ENCODE results near the gene GTF2IRD1.
"Not testable (repeated sequence)": the region's sequence is repeated elsewhere in the genome, so short reads cannot be mapped to it uniquely, and the experiment has no call there.

GTF2IRD1 gene

DNA sequence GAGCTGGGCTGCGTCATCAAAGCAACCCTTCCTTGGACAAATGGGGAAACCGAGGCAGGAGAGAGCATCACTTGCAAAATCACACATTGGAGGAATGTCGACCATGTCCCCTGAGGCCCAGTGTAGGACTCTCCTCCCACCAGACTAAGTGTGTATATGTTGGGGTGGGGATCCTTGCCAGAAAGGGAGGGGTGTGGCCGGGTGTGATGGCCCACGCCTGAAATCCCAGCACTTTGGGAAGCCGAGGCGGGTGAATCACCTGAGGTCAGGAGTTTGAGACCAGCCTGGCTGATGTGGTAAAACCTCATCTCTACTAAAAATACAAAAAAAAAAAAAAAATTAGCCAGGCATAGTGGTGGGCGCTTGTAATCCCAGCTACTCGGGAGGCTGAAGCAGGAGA is 23.3 kb upstream of the GTF2IRD1 start:
- DNase-seq: not testable (repeated sequence)

DNA sequence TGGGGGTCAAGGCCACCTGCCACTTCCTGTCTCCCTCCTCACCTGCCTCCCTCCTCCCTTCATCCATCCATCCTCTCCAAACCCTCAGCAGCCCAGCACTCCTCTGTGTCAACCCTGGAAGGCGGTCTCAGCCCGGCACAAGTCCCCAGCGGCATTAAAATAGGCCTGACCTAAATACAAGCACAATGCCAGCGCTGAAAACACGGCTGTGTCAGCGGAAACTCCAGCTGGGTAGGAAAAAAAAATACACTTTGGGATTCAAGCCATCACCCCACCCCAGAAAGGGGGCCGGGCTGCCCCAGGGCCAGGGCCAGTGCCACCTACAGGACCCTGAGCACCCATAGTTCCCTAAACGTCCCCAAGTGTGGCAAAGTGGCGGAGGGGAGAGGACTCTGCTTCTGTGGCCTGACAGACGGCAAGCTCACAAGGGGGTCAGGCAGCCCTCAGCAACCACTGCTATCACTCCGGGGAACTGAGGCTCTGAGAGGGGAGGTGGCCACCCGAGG is 22.7 kb upstream of the GTF2IRD1 start:
- no peak for DNase-seq

DNA sequence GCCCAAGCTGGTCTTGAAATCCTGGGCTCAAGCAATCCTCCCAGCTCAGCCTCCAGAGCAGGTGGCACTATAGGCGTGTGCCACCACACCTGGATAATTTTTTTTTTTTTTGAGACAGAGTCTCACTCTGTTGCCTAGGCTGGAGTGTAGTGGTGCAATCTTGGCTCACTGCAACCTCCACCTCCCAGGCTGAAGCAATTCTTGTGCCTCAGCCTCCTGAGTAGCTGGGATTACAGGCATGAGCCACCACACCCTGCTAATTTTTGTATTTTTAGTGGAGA is 16.5 kb upstream of the GTF2IRD1 start:
- not testable (repeated sequence) for DNase-seq

GRCh38 chr7:74438327-74438726 is 15.4 kb upstream of the GTF2IRD1 start:
- no peak for DNase-seq

GRCh38 chr7:74439541-74439940 is 14.2 kb upstream of the GTF2IRD1 start:
- DNase-seq: no peak

DNA sequence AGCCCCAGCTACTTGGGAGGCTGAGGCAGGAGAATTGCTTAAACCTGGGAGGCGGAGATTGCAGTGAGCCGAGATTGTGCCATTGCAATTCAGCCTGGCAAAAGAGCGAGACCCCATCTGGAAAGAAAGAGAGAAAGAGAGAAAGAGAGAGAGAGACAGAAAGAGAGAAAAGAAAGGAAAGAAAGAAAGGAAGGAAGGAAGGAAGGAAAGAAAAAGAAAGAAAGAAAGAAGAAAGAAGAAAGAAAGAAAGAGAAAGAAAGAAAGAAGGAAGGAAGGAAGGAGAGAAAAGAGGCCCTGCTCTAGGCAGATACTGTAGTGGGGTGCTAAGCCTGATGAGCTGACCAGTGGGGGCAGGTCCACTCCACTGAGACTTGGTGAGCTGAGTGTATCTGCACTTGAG is 13.6 kb upstream of the GTF2IRD1 start:
- DNase-seq: not testable (repeated sequence)

- no peak for DNase-seq
These were observed 11.9 kb upstream of the GTF2IRD1 start for GRCh38 chr7:74441801-74442200.

DNA sequence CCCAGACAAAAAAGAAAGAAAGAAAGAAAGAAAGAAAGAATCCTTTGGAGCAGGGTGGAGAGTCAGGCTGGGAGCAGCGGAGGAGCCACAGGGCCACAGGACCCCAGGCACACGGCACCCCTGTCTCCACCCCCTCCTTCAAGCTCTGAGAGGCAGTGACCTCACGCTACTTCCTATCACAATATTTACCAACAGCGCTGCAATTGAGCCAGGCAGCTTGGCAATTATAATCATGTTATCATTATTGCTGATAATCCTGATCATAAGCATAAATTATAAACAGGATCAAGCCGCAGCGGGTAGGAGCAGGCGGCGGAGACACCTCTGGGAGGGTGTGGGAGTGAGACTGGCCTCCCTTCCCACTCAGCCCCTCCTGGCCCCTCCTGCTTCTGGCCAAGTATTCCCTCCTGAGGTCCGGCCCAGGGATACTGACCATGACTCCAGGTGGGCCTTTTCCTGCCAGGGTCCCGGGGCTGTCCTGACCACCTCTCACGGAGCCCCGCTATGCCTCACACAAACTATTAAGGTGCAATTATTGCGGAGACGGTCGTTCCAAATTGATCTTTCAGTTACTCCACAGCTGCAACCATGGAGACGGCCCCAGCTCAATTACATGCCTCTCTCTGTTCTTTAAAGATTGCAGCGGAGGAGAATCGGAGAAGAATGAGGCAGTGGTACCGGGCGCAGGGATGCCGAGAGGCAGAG is 10.0 kb upstream of the GTF2IRD1 start:
- no peak for DNase-seq

DNA sequence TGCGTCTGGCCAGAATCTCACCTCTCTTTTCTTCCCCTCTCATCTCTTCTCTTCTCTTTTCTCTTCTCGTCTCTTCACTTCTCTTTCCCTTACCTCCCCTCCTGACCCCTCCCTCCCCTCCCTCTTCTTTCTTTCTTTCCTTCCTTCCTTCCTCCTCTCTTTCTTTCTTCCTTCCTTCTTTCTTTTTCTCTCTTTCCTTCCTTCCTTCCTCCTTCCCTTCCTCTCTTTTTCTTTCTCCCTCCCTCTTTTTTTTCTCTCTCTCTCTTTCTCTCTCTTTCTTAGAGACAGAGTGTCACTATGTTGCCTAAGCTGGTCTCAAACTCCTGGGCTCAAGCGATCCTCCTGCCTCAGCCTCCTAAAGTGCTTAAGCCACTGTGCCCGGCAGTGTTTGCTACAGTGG is 4.6 kb upstream of the GTF2IRD1 start:
- DNase-seq: no peak

DNA sequence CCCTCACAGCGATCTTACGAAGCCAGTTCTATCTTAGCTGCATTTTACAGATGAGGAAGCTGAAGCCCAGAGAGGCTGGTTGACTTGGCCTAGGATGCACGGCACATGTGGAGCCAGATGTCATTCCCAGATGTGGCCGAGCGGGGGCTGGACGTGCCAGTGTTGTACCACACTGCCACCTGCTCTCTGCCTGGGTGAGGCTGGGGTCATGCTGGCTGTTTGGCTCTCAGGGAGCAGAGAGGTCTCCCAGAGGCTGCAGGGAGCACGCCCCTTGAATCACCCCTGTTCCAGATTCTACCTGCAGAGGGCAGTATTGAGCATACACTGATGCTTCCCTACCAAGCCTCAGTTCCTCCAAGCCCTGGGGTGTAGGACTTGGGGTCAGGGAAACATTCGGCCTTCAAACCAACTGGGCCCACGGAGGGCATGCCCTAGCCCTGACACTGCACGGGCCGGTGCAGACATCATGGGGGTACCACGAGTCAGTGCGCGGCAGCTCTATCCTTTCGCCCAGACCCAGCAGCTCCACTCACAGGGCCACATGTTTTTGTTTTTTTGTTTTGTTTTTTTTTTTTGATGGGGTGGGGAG is 3.8 kb upstream of the GTF2IRD1 start:
- peak; percentile 88 for DNase-seq

- peak; percentile 31 for DNase-seq
These were observed 871 bp upstream of the GTF2IRD1 start for GRCh38 chr7:74452748-74453321.

GRCh38 chr7:74454021-74454924 is 567 bp downstream of the GTF2IRD1 start:
- DNase-seq: no peak

DNA sequence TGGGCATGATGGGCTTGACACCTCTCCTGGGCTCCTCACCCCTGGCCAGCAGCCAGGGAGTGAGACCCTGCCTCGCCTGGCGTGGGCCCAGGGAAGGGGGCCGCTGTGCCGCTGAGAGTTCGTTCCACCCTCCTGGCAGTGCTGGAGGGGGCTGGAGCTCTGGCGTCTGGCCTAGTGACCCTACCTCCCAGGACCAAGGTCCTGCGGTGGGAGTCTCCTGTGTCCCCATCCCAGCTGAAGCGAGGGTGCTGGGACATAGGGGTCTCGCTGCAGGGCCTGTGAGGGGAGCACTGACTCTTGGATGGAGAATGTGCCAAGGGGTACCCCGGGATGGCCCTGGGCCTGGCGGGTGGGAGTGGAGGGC is 1.2 kb downstream of the GTF2IRD1 start:
- DNase-seq: no peak

DNA sequence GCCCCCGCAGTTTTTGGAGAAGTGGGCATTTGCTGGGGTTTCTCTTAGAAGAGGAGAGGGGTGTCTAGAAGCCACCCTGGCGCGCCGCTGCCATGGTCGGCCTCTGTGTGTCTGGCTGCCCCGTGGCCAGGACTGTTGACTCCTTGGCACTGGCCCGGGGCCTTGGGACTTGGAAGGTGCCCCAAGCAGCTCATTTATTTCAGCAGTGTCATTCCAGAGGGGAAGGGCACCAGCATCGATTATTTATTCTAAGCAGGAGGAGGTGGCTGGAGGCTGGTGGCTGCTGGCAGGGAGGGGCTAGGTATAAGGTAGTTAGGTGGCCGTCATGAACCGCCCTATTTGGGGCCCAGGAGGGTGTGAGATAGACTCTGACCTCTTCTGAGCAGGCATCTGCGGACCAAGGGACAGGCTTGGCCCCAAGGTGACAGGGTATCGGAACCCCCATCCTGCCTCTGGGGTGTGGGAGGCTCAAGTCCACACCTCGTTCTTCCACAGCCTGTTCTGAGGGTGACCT is 1.6 kb downstream of the GTF2IRD1 start:
- DNase-seq: no peak

GRCh38 chr7:74455928-74456327 is 2.2 kb downstream of the GTF2IRD1 start:
- DNase-seq: no peak

DNA sequence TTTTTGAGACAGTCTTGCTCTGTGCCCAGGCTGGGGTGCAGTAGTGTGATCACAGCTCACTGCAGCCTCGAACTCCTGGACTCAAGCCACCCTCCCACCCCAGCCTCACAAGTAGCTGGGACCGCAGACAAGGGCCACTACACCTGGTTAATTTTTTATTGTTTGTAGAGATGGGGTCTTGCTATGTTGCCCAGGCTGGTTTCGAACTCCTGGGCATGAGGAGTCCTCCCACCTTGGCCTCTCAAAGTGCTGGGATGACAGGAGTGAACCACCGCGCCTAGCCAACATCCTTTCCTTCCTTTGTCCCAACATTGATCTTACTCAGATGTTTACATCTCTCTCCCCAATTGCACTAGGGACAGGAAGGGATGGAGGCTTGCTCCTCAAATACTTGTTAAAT is 3.3 kb downstream of the GTF2IRD1 start:
- no peak for DNase-seq

DNA sequence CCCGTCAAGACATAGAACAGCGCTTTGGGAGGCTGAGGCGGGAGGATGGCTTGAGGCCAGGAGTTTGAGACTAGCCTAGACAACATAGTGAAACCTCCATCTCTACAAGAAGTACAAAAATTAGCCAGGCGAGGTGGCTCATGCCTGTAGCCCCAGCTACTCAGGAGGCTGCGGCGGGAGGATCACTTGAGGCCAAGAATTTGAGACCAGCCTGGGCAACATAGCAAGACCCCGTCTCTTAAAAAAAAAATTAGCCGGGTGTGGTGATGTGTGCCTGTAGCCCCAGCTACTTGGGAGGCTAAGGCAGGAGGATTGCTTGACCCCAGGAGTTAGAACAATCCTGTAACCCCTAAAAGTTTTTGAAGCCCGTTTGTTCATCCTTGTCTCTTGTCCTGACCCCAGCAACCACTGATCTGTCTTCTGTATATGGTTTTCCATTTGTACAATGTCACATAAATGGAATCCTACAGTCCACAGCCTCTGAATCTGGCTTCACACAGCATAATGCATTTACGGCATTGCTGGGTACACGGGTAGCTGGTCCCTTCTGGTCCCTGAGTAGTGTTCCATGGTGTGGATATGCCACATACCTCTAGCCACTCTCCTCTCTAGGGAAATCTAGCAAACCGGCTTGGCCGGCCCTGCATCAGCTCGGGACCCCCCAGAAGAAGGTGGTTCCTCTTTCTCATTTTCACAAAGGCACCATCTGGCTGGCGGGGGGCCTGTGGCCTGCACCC is 8.4 kb downstream of the GTF2IRD1 start:
- DNase-seq: no peak

- no peak for DNase-seq
These were observed 9.0 kb downstream of the GTF2IRD1 start for GRCh38 chr7:74462707-74463100.

- no peak for DNase-seq
These were observed 11.5 kb downstream of the GTF2IRD1 start for GRCh38 chr7:74464931-74465886.

DNA sequence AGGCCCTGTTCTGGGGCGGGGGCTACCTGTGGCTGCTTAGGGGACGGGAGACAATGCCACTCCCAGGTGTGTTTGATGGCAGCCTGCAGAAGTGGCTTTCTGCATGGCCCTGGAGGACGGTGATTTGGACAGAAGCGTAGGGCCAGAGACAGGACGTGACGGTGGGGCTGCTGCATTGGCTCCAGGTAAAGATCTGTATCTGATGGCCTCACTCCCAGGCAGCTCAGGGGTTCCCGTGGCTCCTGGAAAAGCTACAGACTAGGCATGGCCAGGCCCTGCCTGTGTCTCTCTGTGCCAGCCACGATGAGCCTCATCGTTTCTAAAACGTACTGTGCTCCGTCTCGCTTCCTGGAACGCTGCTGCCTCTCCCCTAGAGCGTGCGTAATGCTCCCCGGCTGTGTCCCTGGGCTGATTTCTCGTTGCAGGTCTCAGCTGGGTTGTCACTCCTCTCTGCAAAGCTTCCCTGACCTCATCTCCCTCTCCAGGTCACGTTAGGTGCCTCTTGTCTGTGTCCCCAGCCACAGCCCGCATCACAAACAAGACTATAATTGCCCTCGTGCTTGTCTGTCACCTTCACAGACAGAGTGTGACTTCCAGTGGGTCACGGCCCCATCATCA is 12.6 kb downstream of the GTF2IRD1 start:
- DNase-seq: no peak

GRCh38 chr7:74467876-74468275 is 14.2 kb downstream of the GTF2IRD1 start:
- DNase-seq: no peak

Measured in OCI-M1 (cell line).